Iris pigment epithelial cell (primary cell): ENCODE results near the gene LRP1B.
"Not testable (repeated sequence)": the region's sequence is repeated elsewhere in the genome, so short reads cannot be mapped to it uniquely, and the experiment has no call there.

Source experiments
- DNase-seq: peaks from one replicate; pipeline ENCODE4 v3.0.0-alpha.2; 2011; ENCODE audit warnings: low read depth

The LRP1B gene

DNA sequence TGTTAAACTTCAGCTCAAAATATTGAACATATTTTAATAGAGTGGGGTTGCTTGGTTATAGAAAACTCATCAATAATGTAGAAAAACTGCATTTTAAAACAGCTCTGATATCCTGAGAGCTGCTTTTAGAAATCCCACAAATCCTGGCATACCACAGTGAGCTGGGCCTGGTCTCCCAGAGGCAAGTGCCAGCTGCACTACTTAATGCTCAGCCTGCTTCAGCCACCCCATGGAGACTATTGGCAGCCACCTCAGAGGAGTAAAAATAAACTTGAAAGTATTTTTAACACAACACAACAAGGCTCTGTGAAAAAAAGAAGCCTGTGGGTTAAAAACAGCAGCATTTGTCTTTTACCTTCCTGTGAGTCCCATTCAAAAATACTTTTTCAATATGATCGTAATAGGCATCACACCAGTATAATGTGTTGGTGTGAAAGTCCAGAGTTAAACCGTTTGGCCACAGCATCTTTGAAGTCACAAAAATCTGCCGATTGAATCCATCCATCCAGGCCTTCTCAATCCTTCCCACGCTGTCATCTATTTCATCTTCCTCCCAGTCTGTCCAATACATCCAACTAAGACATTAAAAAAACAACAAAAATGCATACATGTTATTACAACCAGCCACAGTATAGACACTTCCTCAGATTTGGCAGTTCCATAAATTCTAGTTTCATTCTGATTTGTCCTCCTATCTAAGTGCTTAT lies 1115.3 kb downstream of the LRP1B start:
- peak; percentile 28 for DNase-seq

DNA sequence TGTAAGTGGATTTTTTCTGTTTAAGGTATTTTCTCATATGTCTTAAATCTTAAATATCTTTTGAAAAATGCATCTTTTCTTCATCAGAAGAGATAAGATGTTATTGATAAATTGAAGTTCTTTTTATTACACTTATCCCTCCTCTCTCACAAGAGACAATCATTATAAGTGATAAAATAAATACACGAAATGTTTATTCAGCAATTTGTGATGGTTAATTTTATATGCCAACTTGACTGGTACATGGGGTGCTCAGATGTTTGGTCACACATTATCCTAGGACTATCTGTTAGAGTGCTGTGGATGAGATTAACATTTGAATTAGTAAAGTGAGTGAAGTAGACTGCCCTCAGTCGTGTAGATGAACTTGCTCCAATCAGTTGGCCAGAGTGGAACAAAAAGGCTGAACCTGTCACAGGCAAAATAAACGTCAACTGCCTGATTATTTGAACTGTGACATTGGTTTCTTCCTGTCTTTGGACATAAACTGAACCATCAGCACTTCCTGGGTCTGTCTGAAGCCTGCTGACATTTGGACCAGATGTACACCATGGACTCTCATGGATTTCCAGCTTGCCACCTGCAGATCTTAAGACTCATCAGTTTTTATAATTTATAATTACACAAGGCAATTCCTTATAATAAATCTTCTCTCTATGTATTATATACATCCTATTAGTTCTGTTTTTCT lies 1126.7 kb downstream of the LRP1B start:
- DNase-seq: no peak

DNA sequence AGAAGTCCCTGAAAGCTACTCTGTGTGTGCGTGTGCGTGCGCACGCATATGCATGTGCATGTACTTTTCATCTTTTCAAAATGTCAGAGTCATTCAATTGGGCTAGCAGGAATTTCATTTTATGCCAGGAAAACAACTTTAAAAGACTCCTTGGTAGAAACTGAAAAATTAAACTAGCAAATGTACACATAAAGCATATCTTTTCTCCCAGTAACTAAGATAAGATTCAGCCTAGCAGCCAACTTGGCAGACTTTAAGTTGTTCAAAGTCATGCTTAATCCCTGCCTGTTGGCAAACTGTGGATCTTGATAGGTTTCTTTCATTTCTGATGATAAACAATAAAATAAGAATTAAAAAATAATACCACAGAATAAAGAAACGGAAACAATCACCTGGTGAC lies 1129.1 kb downstream of the LRP1B start:
- no peak for DNase-seq

DNA sequence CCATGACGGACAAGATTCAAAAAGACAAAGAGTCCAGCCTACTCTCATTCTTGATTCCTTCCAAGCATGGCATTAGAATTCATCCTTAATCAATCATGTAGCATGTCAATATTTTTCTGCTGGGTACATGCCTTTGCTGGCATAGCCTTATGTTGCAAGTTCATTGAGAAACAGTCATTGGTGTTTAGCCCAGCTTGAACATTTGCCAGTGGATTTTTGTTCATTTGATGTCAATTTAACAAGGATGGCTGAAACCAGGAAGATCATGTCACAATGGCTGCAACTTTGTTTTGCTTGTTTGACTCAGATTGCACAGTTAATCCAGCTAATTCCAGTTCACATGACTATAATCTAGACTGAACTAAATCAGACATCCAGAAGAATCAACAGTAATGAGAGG lies 1132.2 kb downstream of the LRP1B start:
- DNase-seq: peak; percentile 50

DNA sequence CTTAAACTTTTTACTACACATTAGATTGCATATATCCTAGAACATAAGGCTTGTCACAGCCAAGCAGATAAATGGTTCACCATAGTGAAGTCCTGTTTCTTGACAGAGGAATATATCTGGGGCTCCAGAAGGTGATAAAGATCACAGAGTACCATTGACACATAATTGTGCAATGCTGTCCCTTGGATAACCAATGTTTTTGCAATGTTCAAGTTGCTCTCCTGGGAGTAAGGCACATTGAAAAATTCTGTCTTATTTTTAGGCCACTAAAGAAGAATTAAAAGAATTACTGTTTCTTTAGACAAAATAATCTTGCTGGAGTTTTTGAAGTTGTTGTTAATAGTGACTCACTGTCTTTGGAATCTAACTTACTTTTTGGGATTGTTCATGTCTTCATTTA lies 1132.8 kb downstream of the LRP1B start:
- peak; percentile 24 for DNase-seq

DNA sequence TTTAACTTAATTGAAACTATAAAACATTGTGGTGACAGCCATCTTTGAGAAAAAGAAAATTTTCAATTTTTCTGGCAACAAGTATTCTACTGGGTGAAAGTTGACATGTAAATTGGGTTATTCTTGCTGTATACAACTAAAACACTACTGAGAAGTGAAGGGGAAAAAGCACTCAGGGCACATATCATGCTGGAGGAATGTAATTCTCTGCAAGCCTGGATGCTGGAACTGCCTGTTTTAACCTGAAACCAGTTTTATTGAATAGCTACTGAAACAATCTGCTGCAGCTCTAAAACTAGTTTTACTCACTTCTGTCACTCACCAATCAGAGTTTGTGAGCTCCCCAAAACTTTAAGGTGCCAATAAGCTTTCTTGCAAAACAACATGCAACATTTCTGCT lies 1136.0 kb downstream of the LRP1B start:
- DNase-seq: no peak

DNA sequence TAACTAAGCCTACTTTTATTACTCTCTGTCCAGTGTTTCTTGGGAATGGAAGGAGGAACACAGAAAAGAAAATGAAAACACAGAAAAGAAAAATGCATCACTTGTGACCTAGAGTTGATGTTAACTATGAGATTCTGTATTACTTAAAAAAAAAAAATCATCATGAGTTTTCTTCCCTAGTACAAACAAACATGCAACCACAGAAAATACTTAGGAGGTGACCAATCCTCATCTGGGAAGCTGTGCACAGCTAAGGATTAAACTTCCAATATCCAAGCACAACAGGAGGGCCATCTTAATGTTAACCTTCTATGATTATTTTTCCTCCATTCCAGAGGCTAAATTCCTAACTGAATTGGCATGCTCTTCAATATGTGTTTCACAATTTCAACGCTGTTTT lies 1140.4 kb downstream of the LRP1B start:
- peak; percentile 93 for DNase-seq

DNA sequence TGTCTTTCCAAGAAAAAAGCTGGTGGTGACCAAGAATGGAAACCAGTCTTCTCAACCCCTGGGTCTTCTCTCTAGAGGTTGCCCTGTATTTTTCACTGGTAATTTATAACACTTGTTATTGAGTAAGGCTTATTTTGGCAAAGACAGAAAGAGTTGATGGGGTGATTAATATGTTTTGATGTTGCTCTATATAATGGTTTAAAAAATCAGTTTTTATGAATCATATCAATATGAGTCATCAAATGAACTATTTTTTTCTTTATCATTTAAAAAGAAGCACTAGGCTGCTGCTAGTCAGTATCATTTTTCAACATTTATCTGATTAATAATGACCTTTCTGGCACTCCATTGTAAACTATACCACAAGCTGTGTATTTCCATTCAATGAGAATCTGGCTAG lies 1142.2 kb downstream of the LRP1B start:
- DNase-seq: peak; percentile 51

DNA sequence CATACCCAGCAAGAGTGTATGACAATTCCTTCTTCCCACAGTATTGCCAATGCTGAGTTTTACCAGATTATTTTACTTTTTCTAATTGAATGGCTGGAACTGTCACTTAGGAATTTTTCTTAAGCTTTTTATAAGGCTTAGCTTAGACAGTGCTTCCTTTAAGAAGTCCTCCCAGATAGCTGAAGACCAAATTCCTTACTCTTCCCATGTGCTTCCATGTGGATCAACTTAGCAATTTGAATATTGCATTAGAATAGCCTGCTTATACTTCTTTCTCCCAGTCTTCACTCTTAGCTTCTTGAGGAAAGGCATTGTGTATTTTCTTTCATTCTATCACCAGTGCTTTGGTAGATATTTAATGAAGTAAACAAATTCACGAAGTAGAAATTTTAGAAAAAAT lies 1144.4 kb downstream of the LRP1B start:
- DNase-seq: no peak

DNA sequence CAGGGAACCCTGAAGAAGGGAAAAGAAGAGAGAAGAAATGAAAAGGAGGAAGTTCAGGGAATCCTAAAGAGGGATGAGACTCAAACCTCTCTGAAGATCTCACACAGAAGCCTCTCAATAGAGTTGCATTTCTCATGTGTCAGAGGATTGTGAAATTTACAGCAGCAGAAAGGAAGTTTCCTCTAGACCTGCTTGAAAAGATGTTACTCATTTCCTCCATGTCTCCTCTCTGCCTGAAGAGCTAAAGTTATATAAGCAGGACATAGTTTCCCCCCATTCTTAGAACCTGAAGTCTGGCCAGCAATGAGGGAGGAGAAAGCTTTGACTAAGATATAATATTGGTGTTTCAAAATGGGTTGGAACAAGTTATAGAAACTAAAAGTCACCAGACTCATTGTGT lies 1155.6 kb downstream of the LRP1B start:
- peak; percentile 82 for DNase-seq

DNA sequence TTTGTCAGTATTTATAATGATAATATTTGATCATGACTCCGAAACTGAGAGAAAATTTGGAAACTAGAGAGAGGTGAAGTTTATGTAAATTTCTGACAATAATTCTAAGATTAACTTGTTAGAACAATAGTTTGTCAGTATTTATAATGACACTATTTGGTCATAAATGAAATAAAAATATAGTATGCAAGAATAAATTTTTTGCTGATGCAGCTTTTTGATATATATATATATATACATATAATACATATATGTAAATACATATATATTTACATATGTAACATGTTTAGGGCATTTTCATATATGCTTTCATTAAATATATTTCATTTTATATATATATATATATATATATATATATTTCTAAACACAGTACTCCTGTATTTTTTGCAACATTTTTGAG lies 1158.1 kb downstream of the LRP1B start:
- DNase-seq: no peak

DNA sequence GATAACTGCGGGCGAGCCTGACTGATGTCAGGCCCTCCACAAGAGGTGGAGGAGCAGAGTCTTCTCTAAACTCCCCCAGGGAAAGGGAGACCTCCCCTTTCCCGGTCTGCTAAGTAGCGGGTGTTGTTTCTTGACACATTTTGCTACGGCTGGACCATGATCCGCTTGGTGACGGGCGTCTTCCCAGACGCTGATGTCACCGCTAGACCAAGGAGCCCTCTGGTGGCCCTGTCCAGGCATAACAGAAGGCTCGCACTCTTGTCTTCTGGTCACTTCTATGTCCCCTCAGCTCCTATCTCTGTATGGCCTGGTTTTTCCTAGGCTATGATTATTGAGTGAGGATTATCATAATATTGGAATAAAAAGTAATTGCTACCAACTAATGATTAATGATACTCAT lies 1166.5 kb downstream of the LRP1B start:
- not testable (repeated sequence) for DNase-seq

DNA sequence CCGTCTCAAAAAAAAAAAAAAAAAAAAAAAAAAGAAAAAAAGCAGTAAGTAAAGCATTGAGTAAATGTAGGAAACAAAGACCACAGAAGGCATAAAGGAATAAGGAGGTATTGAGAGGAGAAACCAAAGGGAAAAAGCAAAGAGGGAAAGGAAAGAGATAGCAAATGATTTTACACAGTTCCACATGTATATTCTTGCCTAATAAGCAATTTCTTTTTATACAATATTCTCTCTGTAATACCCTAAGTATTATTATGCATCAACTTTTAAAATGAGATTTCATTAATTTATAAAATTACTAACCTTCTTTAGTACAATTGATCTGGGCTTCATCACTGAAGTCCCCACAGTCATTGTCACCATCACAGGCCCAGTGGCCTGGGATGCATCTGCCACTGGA lies 1180.9 kb downstream of the LRP1B start:
- DNase-seq: no peak

DNA sequence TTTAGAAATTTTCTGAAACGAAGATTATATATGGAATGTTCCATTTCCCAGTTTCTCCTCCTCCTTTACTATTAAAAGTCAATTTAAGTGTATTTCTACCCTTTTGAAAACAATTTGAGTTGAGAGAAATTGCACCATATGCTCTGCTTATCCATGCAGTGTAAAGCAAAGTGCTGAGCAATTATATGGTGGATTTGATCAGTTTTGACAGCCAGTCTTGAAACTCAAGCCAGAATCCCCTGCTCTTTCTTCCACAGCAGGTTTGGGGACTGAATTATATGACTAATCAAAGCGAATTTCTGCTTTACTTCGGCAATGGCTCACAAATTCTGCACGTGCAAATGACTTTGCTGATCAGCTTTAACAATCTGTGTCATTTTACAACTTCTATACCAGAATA lies 1183.6 kb downstream of the LRP1B start:
- DNase-seq: no peak

DNA sequence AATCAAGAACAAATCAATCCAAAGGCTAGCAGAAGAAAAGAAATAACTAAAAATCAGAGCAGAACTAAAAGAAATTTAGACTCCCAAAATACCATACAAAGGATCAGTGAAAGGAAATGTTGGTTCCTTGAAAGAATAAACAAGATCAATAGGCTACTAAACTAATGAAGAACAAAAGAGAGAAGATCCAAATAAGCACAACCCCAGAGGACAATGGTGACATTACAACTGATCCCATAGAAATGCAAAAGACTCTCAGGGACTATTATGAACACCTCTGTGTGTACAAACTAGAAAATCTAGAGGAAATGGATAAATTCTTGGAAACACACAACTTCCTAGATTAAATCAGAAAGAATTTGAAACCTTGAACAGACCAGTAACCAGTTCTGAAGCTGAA lies 1186.9 kb downstream of the LRP1B start:
- no peak for DNase-seq

DNA sequence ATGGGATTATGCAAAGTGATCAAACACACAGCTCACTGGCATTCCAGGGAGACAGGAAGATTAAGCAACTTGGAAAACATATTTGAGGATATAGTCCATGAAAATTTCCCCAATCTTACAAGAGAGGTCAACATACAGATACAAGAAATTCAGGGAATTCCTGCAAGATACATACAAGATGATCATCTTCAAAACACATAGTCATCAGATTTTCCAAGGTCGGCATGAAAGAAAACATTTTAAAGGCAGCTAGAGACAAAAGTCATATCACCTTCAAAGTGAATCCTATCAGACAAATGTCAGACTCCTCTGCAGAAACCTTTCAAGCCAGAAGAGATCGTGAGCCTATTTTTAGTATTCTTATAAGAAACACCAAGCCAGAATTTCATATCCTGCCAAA lies 1188.5 kb downstream of the LRP1B start:
- no peak for DNase-seq

DNA sequence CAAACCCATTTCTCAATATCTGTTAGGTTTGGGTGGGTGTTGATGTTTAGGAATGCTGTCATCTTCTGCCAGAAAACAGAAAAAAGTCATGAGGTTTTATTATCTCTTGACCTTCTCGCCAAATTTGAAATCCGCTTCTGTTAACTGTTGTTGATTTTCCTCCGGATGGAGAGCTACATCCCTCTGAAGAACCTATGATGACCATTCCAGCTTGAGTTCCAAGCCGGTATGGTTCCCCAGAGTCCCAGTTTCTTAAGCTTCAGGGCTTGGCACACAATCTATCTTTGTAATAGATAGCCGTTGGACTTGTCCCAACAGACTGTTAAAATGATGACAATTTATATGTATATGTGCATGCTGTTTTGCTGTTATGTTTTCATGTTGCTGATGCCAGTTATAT lies 1201.0 kb downstream of the LRP1B start:
- DNase-seq: no peak

DNA sequence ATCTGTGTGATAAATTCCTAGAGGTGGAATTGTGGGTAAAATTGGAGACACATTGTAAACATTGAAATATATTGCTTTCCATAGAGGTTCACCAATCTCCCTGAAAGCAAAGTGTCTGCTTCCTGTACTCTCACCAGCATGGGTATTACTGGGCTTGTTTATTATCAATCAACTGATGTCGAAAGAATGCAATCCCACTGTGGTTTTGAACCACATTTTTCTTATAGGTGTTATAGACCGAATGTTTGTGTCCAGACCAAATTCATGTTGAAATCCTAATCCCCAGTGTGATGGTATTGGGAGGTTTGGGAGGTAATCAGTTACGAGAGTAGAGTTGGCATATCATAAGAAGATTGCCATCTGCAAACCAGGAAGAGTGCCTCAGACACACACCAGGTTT lies 1212.4 kb downstream of the LRP1B start:
- DNase-seq: no peak

DNA sequence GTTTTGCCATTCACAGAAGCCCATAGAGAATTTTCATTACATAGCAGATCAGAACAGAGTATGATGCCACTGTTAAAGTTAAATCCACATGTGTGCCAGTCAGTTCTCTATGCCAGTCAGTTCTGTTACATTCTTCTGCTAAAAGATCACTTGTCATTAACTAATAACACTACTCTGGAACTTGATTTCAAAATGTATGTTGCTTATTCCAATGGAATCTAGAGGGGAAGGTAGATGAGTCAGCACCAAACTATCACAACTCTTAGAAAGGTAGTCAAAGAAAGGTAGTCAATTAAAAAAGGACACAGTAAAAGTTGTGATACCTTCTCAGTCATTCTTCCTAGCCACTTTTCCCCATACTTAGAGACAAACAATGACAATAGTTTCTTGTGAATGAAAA lies 1214.4 kb downstream of the LRP1B start:
- no peak for DNase-seq

DNA sequence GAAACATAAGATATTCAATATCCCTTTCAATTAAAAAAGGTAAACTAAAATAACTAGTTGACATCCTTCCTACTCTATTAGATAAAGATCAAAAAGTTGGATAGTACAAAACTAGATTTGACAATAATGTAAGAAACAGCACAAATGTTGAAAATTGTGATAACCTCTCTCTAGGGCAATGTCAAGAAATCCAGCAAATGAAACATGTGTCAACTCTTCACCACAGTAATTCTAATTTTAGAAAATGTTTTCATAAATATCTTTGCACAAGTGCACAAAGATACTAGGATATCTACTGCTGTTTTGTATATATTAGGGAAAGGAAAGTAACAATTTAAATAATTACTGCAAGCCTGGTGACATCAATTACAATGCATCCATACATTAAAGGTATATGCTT lies 1220.1 kb downstream of the LRP1B start:
- DNase-seq: no peak

DNA sequence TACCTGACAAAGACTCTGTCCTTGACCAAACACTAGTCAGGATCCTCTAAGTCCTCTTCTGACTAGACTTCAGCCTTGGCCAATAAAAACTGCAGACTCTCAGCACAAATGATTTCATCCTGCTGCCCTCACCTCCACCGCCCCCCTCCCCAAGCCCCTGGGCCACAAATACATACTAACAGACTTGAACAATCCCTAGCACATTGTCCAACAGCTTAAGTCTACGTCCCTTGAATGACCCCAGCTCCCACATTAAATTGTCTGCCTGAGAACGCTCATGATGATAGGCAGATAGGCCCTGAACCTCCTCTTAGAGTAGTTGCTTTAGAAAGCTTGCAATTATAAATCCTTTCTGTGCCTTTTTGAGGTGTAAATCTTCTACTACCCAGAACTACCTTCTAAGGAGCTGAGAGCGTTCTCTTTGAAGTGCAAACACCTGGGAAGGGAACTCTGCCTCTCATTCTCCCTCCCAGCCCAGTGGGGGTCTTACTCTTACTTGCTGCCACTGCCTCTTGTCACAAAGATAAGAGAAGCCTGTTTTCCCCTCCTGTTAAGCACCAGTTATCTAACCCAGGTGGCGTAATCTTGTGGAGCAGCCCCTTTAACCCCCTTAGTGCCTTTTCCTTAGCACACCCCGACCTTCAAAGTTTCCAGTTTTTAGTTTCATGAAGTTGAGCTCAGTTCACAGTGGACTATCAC lies 1225.6 kb downstream of the LRP1B start:
- DNase-seq: no peak

DNA sequence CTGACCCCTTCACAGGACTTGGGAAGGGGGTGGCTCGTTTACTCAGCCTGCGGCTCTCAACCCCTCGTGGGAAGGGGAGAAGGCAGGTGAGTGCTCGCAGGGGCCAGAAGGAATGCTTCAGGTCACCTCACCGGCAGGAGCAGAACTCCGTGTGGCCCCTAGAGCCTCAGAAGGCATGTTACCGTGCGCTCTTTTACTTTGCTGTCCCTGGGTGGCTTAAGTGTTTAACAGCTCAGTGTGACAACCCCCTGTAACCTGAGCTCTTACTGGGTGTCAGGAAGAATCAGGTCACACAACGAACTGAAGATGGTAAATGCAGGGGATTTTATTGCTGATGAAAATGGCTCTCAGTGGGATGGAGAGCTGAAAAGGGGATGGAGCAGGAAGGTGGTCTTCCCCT lies 1235.4 kb downstream of the LRP1B start:
- DNase-seq: no peak

DNA sequence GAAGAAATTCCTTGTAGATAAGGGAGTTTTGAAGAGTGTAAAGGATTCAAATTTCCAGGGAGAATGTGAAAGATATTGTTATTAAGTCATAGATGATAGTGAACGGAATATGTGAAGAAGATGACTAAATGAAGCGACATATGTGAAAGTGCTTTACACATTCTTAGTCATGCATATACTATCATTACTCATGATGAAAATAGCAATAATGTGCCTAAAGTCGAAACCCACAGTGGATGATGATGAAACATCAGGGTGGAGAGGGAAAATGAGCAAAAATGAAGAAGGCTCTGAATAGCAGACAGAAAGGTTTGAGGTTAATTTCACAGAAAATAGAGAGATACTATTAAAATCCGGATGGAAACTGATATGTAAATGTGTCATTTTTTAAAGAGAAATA lies 1237.1 kb downstream of the LRP1B start:
- DNase-seq: peak; percentile 86
